Body of pancreas (tissue), 4 donors: ENCODE measurements around the gene CCDC190.

ENCODE experiments used
- CTCF ChIP-seq, 7 experiments: fragments of 450-650 bp in 4 of 7; fragments of 200-600 bp in 3 of 7; sonication (generic) in 3 of 7; IDR thresholded peaks; one replicate each; pipeline ENCODE4 v1.5.1; 2016 to 2019; ENCODE audit warnings: antibody characterized with exemption in 7 of 7
- POLR2A ChIP-seq, 3 donors: fragments of 450-650 bp; IDR thresholded peaks; one replicate each; pipeline ENCODE4 v1.6.1; 2016; ENCODE audit warnings: antibody characterized with exemption in 3 of 3, mild to moderate bottlenecking in 2 of 3

- TF ChIP-seq POLR2A (IDR thresholded peaks at IDR 0.05) (no peak), CTCF (IDR thresholded peaks at IDR 0.05) (no peak)
Measured at GRCh38 chr1:162899422-162900146, 38.6 kb upstream of the CCDC190 start.
